ENCODE results near the gene SFSWAP.
A peak's percentile ranks its signal among the peaks of the same experiment; 100 is the strongest.
"Not testable (repeated sequence)": the region's sequence is repeated elsewhere in the genome, so short reads cannot be mapped to it uniquely, and the experiment has no call there.

The SFSWAP gene

GRCh38 chr12:131710464-131711457, at the start of gene SFSWAP:
SFSWAP (plus strand) TSS chr12:131711090; CDS start chr12:131711230, 140 bp downstream.
- peak; percentile 74 to 79 for DNase-seq

- DNase-seq: not testable (repeated sequence)
These were observed 49.5 kb upstream of the SFSWAP start for GRCh38 chr12:131661170-131661985.

GRCh38 chr12:131661986-131662288, 49.0 kb upstream of the SFSWAP start:
- not testable (repeated sequence) for DNase-seq

GRCh38 chr12:131662346-131662745, 48.5 kb upstream of the SFSWAP start:
- DNase-seq: not testable (repeated sequence)

- not testable (repeated sequence) for DNase-seq
These were observed 45.2 kb upstream of the SFSWAP start for GRCh38 chr12:131665666-131666065.

GRCh38 chr12:131666486-131666885, 44.4 kb upstream of the SFSWAP start:
- not testable (repeated sequence) for DNase-seq

- peak in 1 of 2 donors; percentile 30 for DNase-seq
These were observed 43.8 kb upstream of the SFSWAP start for GRCh38 chr12:131666978-131667601.

- DNase-seq: no peak
These were observed 39.6 kb upstream of the SFSWAP start for GRCh38 chr12:131671276-131671675.

GRCh38 chr12:131671871-131672270, 39.0 kb upstream of the SFSWAP start:
- DNase-seq: no peak

GRCh38 chr12:131672311-131672940, 38.5 kb upstream of the SFSWAP start:
- no peak for DNase-seq

GRCh38 chr12:131672941-131673887, 37.7 kb upstream of the SFSWAP start:
- no peak for DNase-seq

GRCh38 chr12:131673888-131674257, 37.0 kb upstream of the SFSWAP start:
- DNase-seq: no peak

GRCh38 chr12:131674373-131674772, 36.5 kb upstream of the SFSWAP start:
- no peak for DNase-seq

GRCh38 chr12:131675126-131676080, 35.5 kb upstream of the SFSWAP start:
- no peak for DNase-seq

- DNase-seq: no peak
These were observed 34.3 kb upstream of the SFSWAP start for GRCh38 chr12:131676544-131676943.

GRCh38 chr12:131677067-131677466, 33.8 kb upstream of the SFSWAP start:
- not testable (repeated sequence) for DNase-seq

GRCh38 chr12:131677699-131678098, 33.2 kb upstream of the SFSWAP start:
- DNase-seq: no peak

- DNase-seq: not testable (repeated sequence)
These were observed 32.3 kb upstream of the SFSWAP start for GRCh38 chr12:131678389-131679181.

- not testable (repeated sequence) for DNase-seq
These were observed 31.7 kb upstream of the SFSWAP start for GRCh38 chr12:131679186-131679585.

Measured in CD4-positive, alpha-beta T cell treated with Interleukin-1 beta for 1 hour (primary cell).